H1 (cell line): ENCODE data around the gene CLEC19A. TPM values are rescaled to one million over a fixed set of nuclear protein-coding genes. Genes with fewer than 3 reads are reported as not detected.
A peak's percentile ranks its signal among the peaks of the same experiment; 100 is the strongest.

Source experiments
- CTCF ChIA-PET: fragments of 300-600 bp; sonication (Branson Sonifier 250); formaldehyde crosslinking; loops from one replicate; lab custom pipeline; 2021; ENCODE audit not compliant: partially characterized antibody; lab: Charles Lee
- POLR2A ChIA-PET: fragments of 300-600 bp; sonication (Branson Sonifier 250); formaldehyde crosslinking; loops from one replicate; lab custom pipeline; 2021; ENCODE audit warnings: inconsistent platforms; ENCODE audit not compliant: partially characterized antibody; lab: Charles Lee
- DNase-seq, 2 experiments: peaks; one replicate each; pipeline versions ENCODE4 v3.0.0 to v3.0.0-alpha.2; 2010 to 2022; ENCODE audit warnings: low spot score in 2 of 2, low read depth in 1 of 2, mixed read lengths in 1 of 2
- FAIRE-seq: peaks from 2 replicates; lab custom pipeline; 2011; peaks lifted over from hg19 to GRCh38; lab: Jason Lieb, UNC
- H2AFZ ChIP-seq: 2 replicates; pipeline ENCODE4 v1.8.1; 2012; ENCODE audit warnings: low read length, inconsistent platforms
- H2AK5ac ChIP-seq: 2 replicates; pipeline ENCODE4 v1.6.1; 2013; ENCODE audit warnings: low read depth, low read length
- H2BK120ac ChIP-seq: replicated peaks from 2 replicates; pipeline ENCODE3; 2013; ENCODE audit warnings: low read depth, low read length, inconsistent platforms
- H2BK12ac ChIP-seq: 2 replicates; pipeline ENCODE4 v1.6.1; 2013; ENCODE audit warnings: low read depth, low read length
- H2BK15ac ChIP-seq: 2 replicates; pipeline ENCODE4 v1.6.1; 2013; ENCODE audit warnings: low read length
- H2BK20ac ChIP-seq: 2 replicates; pipeline ENCODE4 v1.6.1; 2013; ENCODE audit warnings: low read length
- H2BK5ac ChIP-seq: 2 replicates; pipeline ENCODE4 v1.6.1; 2013; ENCODE audit warnings: low read depth, low read length
- H3K14ac ChIP-seq: 2 replicates; pipeline ENCODE4 v1.6.1; 2013; ENCODE audit warnings: inconsistent platforms; ENCODE audit not compliant: insufficient read length
- H3K18ac ChIP-seq: 2 replicates; pipeline ENCODE4 v1.6.1; 2013; ENCODE audit warnings: low read length; ENCODE audit errors: extremely low read depth
- H3K23ac ChIP-seq: 2 replicates; pipeline ENCODE4 v1.6.1; 2013; ENCODE audit warnings: inconsistent platforms; ENCODE audit not compliant: insufficient read length
- H3K23me2 ChIP-seq: 2 replicates; pipeline ENCODE4 v1.6.1; 2013; ENCODE audit warnings: low read depth, low read length
- H3K27ac ChIP-seq: 2 replicates; pipeline ENCODE4 v1.6.1; 2011; ENCODE audit warnings: low read depth, low read length, inconsistent platforms
- H3K27me3 ChIP-seq, 4 experiments: replicated peaks in 1 of 4; 1 replicate in 1 of 4; 2 replicates in 3 of 4; pipeline versions ENCODE4 v1.6.1 to v1.8.1; 2011 to 2013; ENCODE audit warnings: low read length in 3 of 4, mild to moderate bottlenecking in 3 of 4, inconsistent platforms in 2 of 4, mixed read lengths in 2 of 4, moderate library complexity in 1 of 4; ENCODE audit not compliant: control insufficient read depth in 3 of 4, insufficient read depth in 3 of 4; ENCODE audit errors: extremely low read depth in 1 of 4
- H3K36me3 ChIP-seq, 4 experiments: 2 replicates each; pipeline versions ENCODE4 v1.6.1 to v1.8.1; 2011 to 2013; ENCODE audit warnings: mild to moderate bottlenecking in 4 of 4, low read length in 3 of 4, moderate library complexity in 2 of 4, control low read depth in 1 of 4, inconsistent platforms in 1 of 4; ENCODE audit not compliant: insufficient read depth in 4 of 4, control insufficient read depth in 2 of 4
- H3K4ac ChIP-seq: replicated peaks from 2 replicates; pipeline ENCODE3; 2013; ENCODE audit warnings: low read length, low read depth, mixed read lengths, inconsistent platforms; ENCODE audit not compliant: insufficient read length
- H3K4me1 ChIP-seq, 4 experiments: replicated peaks in 1 of 4; 1 replicate in 1 of 4; 2 replicates in 3 of 4; pipeline versions ENCODE4 v1.6.1 to v1.8.1; 2011 to 2013; ENCODE audit warnings: low read length in 3 of 4, inconsistent platforms in 2 of 4, mixed read lengths in 1 of 4; ENCODE audit not compliant: insufficient read depth in 4 of 4, control insufficient read depth in 3 of 4
- H3K4me2 ChIP-seq, 2 experiments: 2 replicates each; pipeline versions ENCODE4 v1.6.1 to v1.8.1; 2011 to 2013; ENCODE audit warnings: low read depth in 2 of 2, low read length in 2 of 2, control low read depth in 1 of 2, inconsistent platforms in 1 of 2, mild to moderate bottlenecking in 1 of 2; ENCODE audit not compliant: insufficient read depth in 1 of 2
- H3K4me3 ChIP-seq, 4 experiments: fragments of 200-600, 300-600 bp in 1 of 4; sonication (generic), shearing (Covaris generic), sonication (Bioruptor Twin) in 1 of 4; 2 replicates each; pipeline versions ENCODE4 v1.5.1 to v1.8.1; 2011 to 2016; ENCODE audit warnings: low read length in 4 of 4, low read depth in 3 of 4, control low read depth in 2 of 4, inconsistent platforms in 2 of 4, mild to moderate bottlenecking in 2 of 4, mixed read lengths in 1 of 4, moderate library complexity in 1 of 4; ENCODE audit not compliant: insufficient read depth in 2 of 4; ENCODE audit errors: extremely low read depth in 1 of 4
- H3K56ac ChIP-seq: replicated peaks from 2 replicates; pipeline ENCODE3; 2013; ENCODE audit warnings: low read depth, mild to moderate bottlenecking, mixed read lengths, low read length, inconsistent platforms; ENCODE audit not compliant: insufficient read length
- H3K79me1 ChIP-seq: 2 replicates; pipeline ENCODE4 v1.6.1; 2013; ENCODE audit warnings: low read depth, low read length, control low read depth
- H3K79me2 ChIP-seq, 2 experiments: 2 replicates each; pipeline versions ENCODE4 v1.6.1 to v1.8.1; 2012 to 2013; ENCODE audit warnings: low read length in 2 of 2, mild to moderate bottlenecking in 2 of 2, inconsistent platforms in 1 of 2; ENCODE audit not compliant: insufficient read depth in 2 of 2, control insufficient read depth in 1 of 2
- H3K9ac ChIP-seq, 4 experiments: replicated peaks in 1 of 4; 1 replicate in 1 of 4; 2 replicates in 3 of 4; pipeline versions ENCODE4 v1.6.1 to v1.8.1; 2011 to 2013; ENCODE audit warnings: low read depth in 3 of 4, low read length in 3 of 4, control low read depth in 2 of 4, mild to moderate bottlenecking in 2 of 4, moderate library complexity in 2 of 4, inconsistent platforms in 1 of 4; ENCODE audit errors: extremely low read depth in 1 of 4
- H3K9me3 ChIP-seq, 2 experiments: 2 replicates each; pipeline versions ENCODE4 v1.6.1 to v1.8.1; 2012 to 2013; ENCODE audit warnings: mild to moderate bottlenecking in 2 of 2, moderate library complexity in 2 of 2, control low read depth in 1 of 2, inconsistent platforms in 1 of 2, low read depth in 1 of 2, low read length in 1 of 2, mixed read lengths in 1 of 2; ENCODE audit not compliant: insufficient read depth in 2 of 2
- H4K20me1 ChIP-seq, 2 experiments: replicated peaks in 1 of 2; 2 replicates each; pipeline versions ENCODE3 to v1.8.1; 2011 to 2013; ENCODE audit warnings: inconsistent platforms in 2 of 2, low read length in 2 of 2, mild to moderate bottlenecking in 1 of 2; ENCODE audit not compliant: insufficient read depth in 2 of 2, control insufficient read depth in 1 of 2
- H4K5ac ChIP-seq: 2 replicates; pipeline ENCODE4 v1.6.1; 2013; ENCODE audit warnings: low read length, low read depth, mixed read lengths, inconsistent platforms; ENCODE audit not compliant: insufficient read length
- H4K8ac ChIP-seq: 2 replicates; pipeline ENCODE4 v1.8.0; 2013; ENCODE audit warnings: mild to moderate bottlenecking, moderate library complexity, low read length, inconsistent platforms; ENCODE audit not compliant: insufficient read depth; ENCODE audit errors: extremely low read depth
- H4K91ac ChIP-seq: replicated peaks from 2 replicates; pipeline ENCODE3; 2013; ENCODE audit warnings: low read length, mixed read lengths, inconsistent platforms; ENCODE audit not compliant: insufficient read length
- BRCA1 ChIP-seq: IDR thresholded peaks from 2 replicates; pipeline ENCODE4 v1.6.1; 2012; ENCODE audit warnings: low read depth, low read length, improper control_type of control experiment
- CREB1 ChIP-seq: IDR thresholded peaks from 2 replicates; pipeline ENCODE4 v1.6.1; 2012; ENCODE audit warnings: inconsistent platforms
- FOSL1 ChIP-seq: IDR thresholded peaks from 2 replicates; pipeline ENCODE4 v1.6.1; 2011; ENCODE audit warnings: mild to moderate bottlenecking, low read depth, low read length, moderate library complexity; ENCODE audit not compliant: insufficient read depth
- JUN ChIP-seq: IDR thresholded peaks from 2 replicates; pipeline ENCODE4 v1.6.1; 2011; ENCODE audit warnings: low read depth, mild to moderate bottlenecking, improper control_type of control experiment, low read length
- KDM5A ChIP-seq: fragments of 200-600 bp; IDR thresholded peaks from 2 replicates; pipeline ENCODE4 v1.7.1; 2012; ENCODE audit warnings: mild to moderate bottlenecking, low read length, inconsistent platforms, mixed read lengths
- RBBP5 ChIP-seq: IDR thresholded peaks from 2 replicates; pipeline ENCODE4 v1.7.1; 2012; ENCODE audit warnings: low read depth, mild to moderate bottlenecking, inconsistent platforms, low read length, moderate library complexity, borderline replicate concordance
- RFX5 ChIP-seq: IDR thresholded peaks from 2 replicates; pipeline ENCODE4 v1.6.1; 2011; ENCODE audit warnings: low read depth, low read length, improper control_type of control experiment, borderline replicate concordance
- SIN3A ChIP-seq, 2 experiments: IDR thresholded peaks in 1 of 2; conservative IDR thresholded peaks in 1 of 2; 2 replicates each; pipeline ENCODE4 v1.6.1; 2011 to 2012; ENCODE audit warnings: low read length in 2 of 2, improper control_type of control experiment in 1 of 2, low read depth in 1 of 2, mild to moderate bottlenecking in 1 of 2
- SIRT6 ChIP-seq: IDR thresholded peaks from one replicate; pipeline ENCODE4 v1.7.1; 2012; ENCODE audit warnings: low read length, inconsistent platforms
- SIX5 ChIP-seq: IDR thresholded peaks from 2 replicates; pipeline ENCODE4 v1.6.1; 2011; ENCODE audit warnings: mild to moderate bottlenecking, low read depth, low read length
- SUZ12 ChIP-seq: fragments of 200-600 bp; sonication (generic); IDR thresholded peaks from 2 replicates; pipeline ENCODE4 v1.6.1; 2012; ENCODE audit warnings: mild to moderate bottlenecking, inconsistent platforms, low read length, moderate library complexity, mixed read lengths
- TBP ChIP-seq: IDR thresholded peaks from 2 replicates; pipeline ENCODE4 v1.6.1; 2011; ENCODE audit warnings: low read depth, low read length, improper control_type of control experiment
- ZNF274 ChIP-seq: IDR thresholded peaks from 2 replicates; pipeline ENCODE4 v1.7.0; 2012; ENCODE audit warnings: low read length, borderline replicate concordance; ENCODE audit errors: extremely low read depth
- WGBS, 2 experiments: shearing (Covaris generic) in 1 of 2; methylation state at CpG; one replicate each; pipeline versions ENCODE4 v1.1.6 to v1.1.7; 2013 to 2015; ENCODE audit warnings: low lambda C conversion rate in 2 of 2, mixed read lengths in 2 of 2, inconsistent platforms in 1 of 2, low coverage in 1 of 2, missing lambda C conversion rate in 1 of 2; ENCODE audit not compliant: insufficient replicate concordance in 2 of 2, insufficient coverage in 1 of 2, insufficient read length in 1 of 2; ENCODE audit errors: extremely low coverage in 1 of 2, missing lambda C conversion rate in 1 of 2; 5-methylcytosine and 5-hydroxymethylcytosine counted together
- polyA plus RNA-seq, 7 experiments: library from polyadenylated mRNA; depleted of rRNA in 3 of 7; stranded (reverse) in 5 of 7; unstranded in 2 of 7; fragments of >200 nt in 5 of 7; fragments of 200-250 nt in 2 of 7; gene quantifications; 1 replicate in 5 of 7; 2 replicates in 1 of 7; 4 replicates in 1 of 7; pipeline versions ENCODE4 v1.2.1 to v1.2.3, GENCODE V29; 2011 to 2013; ENCODE audit warnings: missing spikeins in 2 of 7, mixed read lengths in 2 of 7
- total RNA-seq: library from RNA; stranded (reverse); fragmentation: NEBNext Ultra II Directional; extraction: Animal tissue kit (Norgen Biotek cat#: 25700); gene quantifications from 2 replicates; pipeline ENCODE4 v1.2.1, GENCODE V29; 2021
- TF ChIP-seq, protein P1 (sequence below): IDR thresholded peaks from 2 replicates; pipeline ENCODE4 v1.6.1; 2012; ENCODE audit warnings: inconsistent platforms

The CLEC19A gene
- total and polyA plus RNA-seq, 2 of the 8 experiments (the other 6 are each of a cell fraction or from before 2014, with no cell fraction given) = 0.35 to 0.88 TPM

DNA sequence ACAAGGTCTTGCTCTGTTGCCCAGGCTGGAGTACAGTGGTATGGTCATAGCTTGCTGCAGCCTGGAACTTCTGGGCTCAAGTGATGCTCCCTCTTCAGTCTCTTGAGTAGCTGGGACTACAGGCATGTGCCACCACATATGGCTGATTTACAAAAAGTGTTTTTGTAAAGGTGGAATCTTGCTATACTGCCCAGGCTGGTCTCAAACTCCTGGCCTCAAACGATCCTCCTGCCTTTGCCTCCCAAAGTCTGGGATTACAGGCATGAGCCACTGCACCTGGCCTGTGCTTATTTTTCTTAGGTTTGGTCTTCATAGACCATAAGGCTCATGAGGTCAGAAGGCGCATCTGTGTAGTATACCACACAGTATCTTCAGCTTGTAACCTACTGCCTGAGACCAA lies 5.3 kb downstream of the CLEC19A start:
- Histone ChIP-seq H4K91ac (no peak overlapping the region), H3K14ac (no peak overlapping the region), H3K79me2 (no peaks in the 10 kb centered on the region), H3K56ac (no peak overlapping the region), H3K4me2 (no peak overlapping the region), H2AK5ac (peak overlapping the region; percentile 71; the same call in 1 of the 2 replicates), H2BK12ac (peak overlapping the region; percentile 20), H3K79me1 (no peaks in the 10 kb centered on the region), H3K23ac (no peak overlapping the region), H3K23me2 (no peaks in the 10 kb centered on the region), H2AFZ (no peak overlapping the region), H3K36me3 (no peaks in the 10 kb centered on the region), H3K9ac (peak overlapping the region in 1 of 4 experiments; percentile 27; a peak in 1 of 7 replicates), H2BK20ac (peak overlapping the region; percentile 76; the same call in 1 of the 2 replicates), H3K27ac (peak overlapping the region; percentile 50; the same call in 1 of the 2 replicates), H2BK5ac (peak overlapping the region; percentile 86; the same call in 1 of the 2 replicates), H2BK120ac (no peak overlapping the region), H3K9me3 (no peaks in the 10 kb centered on the region), H3K27me3 (no peaks in the 10 kb centered on the region), H4K20me1 (no peaks in the 10 kb centered on the region), H4K5ac (no peak overlapping the region), H3K18ac (no peak overlapping the region), H4K8ac (no peak overlapping the region), H3K4me1 (peaks cover 11 to 35% (median 26%) of the 10 kb centered on the region in 4 experiments), H2BK15ac (no peak overlapping the region; the same call in 1 of the 2 replicates), H3K4ac (no peak overlapping the region), H3K4me3 (no peak overlapping the region)
- POLR2A ChIA-PET = interaction anchor here (1.2 kb wide), 1 partner anchor 25 kb away, joined by 3 read pairs; no protein-coding TSS in a partner anchor
- WGBS, 2 experiments = 91% methylated on average over 2 of the region's 2 CpGs; no CpG with 5 or more reads in 1 of the 2 experiments
- CTCF ChIA-PET = interaction anchor here (1.0 to 1.2 kb wide), 2 partner anchors 33 to 197 kb away, joined by 3 read pairs; no protein-coding TSS in a partner anchor
- DNase-seq = no peak
- no peak for FAIRE-seq
- no peak for TF ChIP-seq RBBP5
- no peak for TF ChIP-seq FOSL1
- TF ChIP-seq CREB1 = no peak
- TF ChIP-seq JUN = no peak
- TF ChIP-seq, protein P1, sequence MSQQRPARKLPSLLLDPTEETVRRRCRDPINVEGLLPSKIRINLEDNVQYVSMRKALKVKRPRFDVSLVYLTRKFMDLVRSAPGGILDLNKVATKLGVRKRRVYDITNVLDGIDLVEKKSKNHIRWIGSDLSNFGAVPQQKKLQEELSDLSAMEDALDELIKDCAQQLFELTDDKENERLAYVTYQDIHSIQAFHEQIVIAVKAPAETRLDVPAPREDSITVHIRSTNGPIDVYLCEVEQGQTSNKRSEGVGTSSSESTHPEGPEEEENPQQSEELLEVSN = no peak
- no peak for TF ChIP-seq ZNF274
- no peak for TF ChIP-seq RFX5
- TF ChIP-seq TBP = no peak
- TF ChIP-seq SUZ12 = no peak
- TF ChIP-seq KDM5A = no peak
- TF ChIP-seq SIRT6 = no peak
- no peak for TF ChIP-seq SIX5
- TF ChIP-seq BRCA1 = no peak
- no peak for TF ChIP-seq SIN3A (conservative IDR thresholded peaks at IDR 0.05 in 1 of 2, IDR thresholded peaks at IDR 0.05 in 1 of 2; ENCODE audit: low read depth in 1 of 2, low read length in 2 of 2)
